ENCODE measurements around the gene SLIT3.

The SLIT3 gene

GRCh38 chr5:169079697-169080096 lies 221.2 kb downstream of the SLIT3 start:
- Histone ChIP-seq H3K27me3 (replicated peaks; ENCODE audit: control insufficient read depth, insufficient read depth, low read length) (peaks cover 1% of the 10 kb centered on the region), H3K36me3 (ENCODE audit: control insufficient read depth, insufficient read depth, low read length) (no peaks in the 10 kb centered on the region), H3K4me3 (replicated peaks; ENCODE audit: low read depth, low read length) (no peak overlapping the region)
- TF ChIP-seq CTCF (IDR thresholded peaks at IDR 0.05; ENCODE audit: insufficient read depth, low read length, poor library complexity, severe bottlenecking), result no peak
- DNase-seq (ENCODE audit: extremely low read depth, insufficient read length), result no peak

- H3K36me3 ChIP-seq (ENCODE audit: control insufficient read depth, insufficient read depth, low read length), result no peaks in the 10 kb centered on the region
- DNase-seq (ENCODE audit: extremely low read depth, insufficient read length), result no peak
- H3K27me3 ChIP-seq (replicated peaks; ENCODE audit: control insufficient read depth, insufficient read depth, low read length), result peaks cover 2% of the 10 kb centered on the region; the same call in 1 of the 2 replicates
- no peak for TF ChIP-seq CTCF (IDR thresholded peaks at IDR 0.05; ENCODE audit: insufficient read depth, low read length, poor library complexity, severe bottlenecking)
- no peak overlapping the region for H3K4me3 ChIP-seq (replicated peaks; ENCODE audit: low read depth, low read length)
Observed at GRCh38 chr5:169074839-169075238, 226.1 kb downstream of the SLIT3 start.

- Histone ChIP-seq H3K4me3 (replicated peaks; ENCODE audit: low read depth, low read length) (no peak overlapping the region), H3K36me3 (ENCODE audit: control insufficient read depth, insufficient read depth, low read length) (no peaks in the 10 kb centered on the region), H3K27me3 (replicated peaks; ENCODE audit: control insufficient read depth, insufficient read depth, low read length) (peaks cover 2% of the 10 kb centered on the region; the same call in 1 of the 2 replicates)
- DNase-seq (ENCODE audit: extremely low read depth, insufficient read length), result no peak
- no peak for TF ChIP-seq CTCF (IDR thresholded peaks at IDR 0.05; ENCODE audit: insufficient read depth, low read length, poor library complexity, severe bottlenecking)
Observed at GRCh38 chr5:169072233-169072632, 228.7 kb downstream of the SLIT3 start.

- no peak overlapping the region for H3K4me3 ChIP-seq (replicated peaks; ENCODE audit: low read depth, low read length)
Observed at GRCh38 chr5:169070413-169070812, 230.5 kb downstream of the SLIT3 start.

GRCh38 chr5:169067751-169068173 lies 233.2 kb downstream of the SLIT3 start:
- Histone ChIP-seq H3K4me3 (replicated peaks; ENCODE audit: low read depth, low read length) (no peak overlapping the region), H3K27me3 (replicated peaks; ENCODE audit: control insufficient read depth, insufficient read depth, low read length) (peaks cover 3% of the 10 kb centered on the region), H3K36me3 (ENCODE audit: control insufficient read depth, insufficient read depth, low read length) (no peaks in the 10 kb centered on the region)
- no peak for TF ChIP-seq CTCF (IDR thresholded peaks at IDR 0.05; ENCODE audit: insufficient read depth, low read length, poor library complexity, severe bottlenecking)
- DNase-seq (ENCODE audit: extremely low read depth, insufficient read length), result no peak

More at GRCh38 chr5:169070413-169070812, 230.5 kb downstream of the SLIT3 start:
- DNase-seq (ENCODE audit: extremely low read depth, insufficient read length), result no peak
- H3K27me3 ChIP-seq (replicated peaks; ENCODE audit: control insufficient read depth, insufficient read depth, low read length), result peaks cover 2% of the 10 kb centered on the region; the same call in 1 of the 2 replicates
- no peak for TF ChIP-seq CTCF (IDR thresholded peaks at IDR 0.05; ENCODE audit: insufficient read depth, low read length, poor library complexity, severe bottlenecking)
- H3K36me3 ChIP-seq (ENCODE audit: control insufficient read depth, insufficient read depth, low read length), result no peaks in the 10 kb centered on the region

GRCh38 chr5:169065400-169065799 lies 235.5 kb downstream of the SLIT3 start:
- no peak overlapping the region for H3K4me3 ChIP-seq (replicated peaks; ENCODE audit: low read depth, low read length)
- peaks cover 5% of the 10 kb centered on the region for H3K27me3 ChIP-seq (replicated peaks; ENCODE audit: control insufficient read depth, insufficient read depth, low read length)
- H3K36me3 ChIP-seq (ENCODE audit: control insufficient read depth, insufficient read depth, low read length), result no peaks in the 10 kb centered on the region
- DNase-seq (ENCODE audit: extremely low read depth, insufficient read length), result no peak
- no peak for TF ChIP-seq CTCF (IDR thresholded peaks at IDR 0.05; ENCODE audit: insufficient read depth, low read length, poor library complexity, severe bottlenecking)

Data from GM06990 (cell line).